Measurements from ENCODE around the gene CDCA7L. TPM values are rescaled to one million over a fixed set of nuclear protein-coding genes. Genes with fewer than 3 reads are reported as not detected.

CDCA7L gene
- total RNA-seq, 4 donors from 2014 or later, result 0.88 to 6.7 (median 1.8) TPM

DNA sequence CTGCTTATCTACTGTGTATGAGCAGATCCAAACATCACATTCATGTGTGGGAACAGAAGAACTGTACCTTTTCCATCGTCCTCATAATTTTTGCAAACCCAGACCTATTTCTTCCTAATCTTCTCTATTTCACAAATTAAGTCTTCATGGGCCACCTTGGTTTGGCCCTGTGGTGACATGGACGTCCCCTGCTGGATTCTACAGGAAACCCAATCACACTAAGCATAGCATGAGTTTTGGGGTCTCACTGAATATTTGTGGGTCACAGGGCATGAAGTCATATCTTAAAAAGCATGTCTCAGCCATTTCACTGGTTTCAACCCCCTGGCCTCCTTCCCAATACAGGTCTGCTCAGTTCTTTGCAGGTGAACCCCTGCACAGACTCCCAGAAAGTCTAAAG, 35.8 kb upstream of the CDCA7L start:
- H3K27ac ChIP-seq, result no peak overlapping the region
- DNase-seq (no peak), ATAC-seq (no peak)
- intact Hi-C loops (cut with DNase I; ENCODE audit: low total_unique reads), result no loop called here
- H3K4me3 ChIP-seq, result no peak overlapping the region
- H3K4me1 ChIP-seq, result no peaks in the 10 kb centered on the region
- no peaks in the 10 kb centered on the region for H3K9me3 ChIP-seq
- H3K36me3 ChIP-seq, result no peaks in the 10 kb centered on the region
- H3K27me3 ChIP-seq, result no peaks in the 10 kb centered on the region
- TF ChIP-seq, protein P1, sequence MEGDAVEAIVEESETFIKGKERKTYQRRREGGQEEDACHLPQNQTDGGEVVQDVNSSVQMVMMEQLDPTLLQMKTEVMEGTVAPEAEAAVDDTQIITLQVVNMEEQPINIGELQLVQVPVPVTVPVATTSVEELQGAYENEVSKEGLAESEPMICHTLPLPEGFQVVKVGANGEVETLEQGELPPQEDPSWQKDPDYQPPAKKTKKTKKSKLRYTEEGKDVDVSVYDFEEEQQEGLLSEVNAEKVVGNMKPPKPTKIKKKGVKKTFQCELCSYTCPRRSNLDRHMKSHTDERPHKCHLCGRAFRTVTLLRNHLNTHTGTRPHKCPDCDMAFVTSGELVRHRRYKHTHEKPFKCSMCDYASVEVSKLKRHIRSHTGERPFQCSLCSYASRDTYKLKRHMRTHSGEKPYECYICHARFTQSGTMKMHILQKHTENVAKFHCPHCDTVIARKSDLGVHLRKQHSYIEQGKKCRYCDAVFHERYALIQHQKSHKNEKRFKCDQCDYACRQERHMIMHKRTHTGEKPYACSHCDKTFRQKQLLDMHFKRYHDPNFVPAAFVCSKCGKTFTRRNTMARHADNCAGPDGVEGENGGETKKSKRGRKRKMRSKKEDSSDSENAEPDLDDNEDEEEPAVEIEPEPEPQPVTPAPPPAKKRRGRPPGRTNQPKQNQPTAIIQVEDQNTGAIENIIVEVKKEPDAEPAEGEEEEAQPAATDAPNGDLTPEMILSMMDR (IDR thresholded peaks at IDR 0.05 in 4 of 5, conservative IDR thresholded peaks at IDR 0.05 in 1 of 5), result no peak
- no peak for TF ChIP-seq POLR2A (IDR thresholded peaks at IDR 0.05)
- in situ Hi-C loops (cut with MboI; ENCODE audit: low sequenced_read_pairs in 4 of 4), result no loop called here

- H3K27me3 ChIP-seq, result no peaks in the 10 kb centered on the region
- H3K27ac ChIP-seq, result no peak overlapping the region
- H3K4me1 ChIP-seq, result no peaks in the 10 kb centered on the region
- intact Hi-C loops (cut with DNase I; ENCODE audit: low total_unique reads), result no loop called here
- TF ChIP-seq, protein P1 (IDR thresholded peaks at IDR 0.05 in 4 of 5, conservative IDR thresholded peaks at IDR 0.05 in 1 of 5), result no peak
- TF ChIP-seq POLR2A (IDR thresholded peaks at IDR 0.05), result no peak
- H3K4me3 ChIP-seq, result no peak overlapping the region
- H3K9me3 ChIP-seq, result no peaks in the 10 kb centered on the region
- DNase-seq (no peak), ATAC-seq (no peak)
- in situ Hi-C loops (cut with MboI; ENCODE audit: low sequenced_read_pairs in 4 of 4), result no loop called here
- no peaks in the 10 kb centered on the region for H3K36me3 ChIP-seq
Measured at GRCh38 chr7:21980926-21981500, 35.3 kb upstream of the CDCA7L start.

- intact Hi-C loops (cut with DNase I; ENCODE audit: low total_unique reads), result no loop called here
- no peak for TF ChIP-seq POLR2A (IDR thresholded peaks at IDR 0.05)
- TF ChIP-seq, protein P1 (IDR thresholded peaks at IDR 0.05 in 4 of 5, conservative IDR thresholded peaks at IDR 0.05 in 1 of 5), result no peak
- H3K36me3 ChIP-seq, result no peaks in the 10 kb centered on the region
- H3K9me3 ChIP-seq, result no peaks in the 10 kb centered on the region
- no peaks in the 10 kb centered on the region for H3K4me1 ChIP-seq
- DNase-seq (no peak), ATAC-seq (no peak)
- H3K27ac ChIP-seq, result no peak overlapping the region
- no peaks in the 10 kb centered on the region for H3K27me3 ChIP-seq
- in situ Hi-C loops (cut with MboI; ENCODE audit: low sequenced_read_pairs in 4 of 4), result no loop called here
- H3K4me3 ChIP-seq, result no peak overlapping the region
Measured at GRCh38 chr7:21972397-21972784, 26.7 kb upstream of the CDCA7L start.

GRCh38 chr7:21971780-21972396, 26.2 kb upstream of the CDCA7L start:
- TF ChIP-seq POLR2A (IDR thresholded peaks at IDR 0.05), result no peak
- TF ChIP-seq, protein P1 (IDR thresholded peaks at IDR 0.05 in 4 of 5, conservative IDR thresholded peaks at IDR 0.05 in 1 of 5), result no peak
- no peaks in the 10 kb centered on the region for H3K9me3 ChIP-seq
- H3K27me3 ChIP-seq, result no peaks in the 10 kb centered on the region
- ATAC-seq (no peak), DNase-seq (no peak)
- no peak overlapping the region for H3K27ac ChIP-seq
- intact Hi-C loops (cut with DNase I; ENCODE audit: low total_unique reads), result no loop called here
- no peaks in the 10 kb centered on the region for H3K4me1 ChIP-seq
- no peak overlapping the region for H3K4me3 ChIP-seq
- H3K36me3 ChIP-seq, result no peaks in the 10 kb centered on the region
- in situ Hi-C loops (cut with MboI; ENCODE audit: low sequenced_read_pairs in 4 of 4), result no loop called here

DNA sequence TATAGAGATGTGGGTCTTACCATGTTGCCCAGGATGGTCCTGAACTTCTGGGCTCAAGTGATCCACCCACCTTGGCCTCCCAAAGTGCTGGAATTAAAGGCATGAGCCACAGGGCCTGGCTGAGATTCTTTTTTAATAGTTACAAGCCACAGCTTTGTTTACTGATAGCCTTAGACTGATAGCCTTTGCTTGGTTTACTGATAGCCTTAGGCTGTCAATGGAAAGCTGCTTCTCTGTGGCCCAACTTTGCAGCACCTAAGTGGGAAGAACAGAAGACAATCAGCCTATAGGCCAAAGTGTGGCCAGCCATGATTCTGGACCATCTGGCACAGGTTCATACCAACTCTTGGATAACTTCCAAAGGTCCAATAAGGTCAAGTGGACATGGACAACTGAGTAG, 24.1 kb upstream of the CDCA7L start:
- in situ Hi-C loops (cut with MboI; ENCODE audit: low sequenced_read_pairs in 4 of 4), result no loop called here

More for the DNA sequence above, 24.1 kb upstream of the CDCA7L start:
- H3K4me3 ChIP-seq, result no peak overlapping the region
- TF ChIP-seq, protein P1 (IDR thresholded peaks at IDR 0.05 in 4 of 5, conservative IDR thresholded peaks at IDR 0.05 in 1 of 5), result no peak
- TF ChIP-seq POLR2A (IDR thresholded peaks at IDR 0.05), result no peak
- no peaks in the 10 kb centered on the region for H3K9me3 ChIP-seq
- no peak for ATAC-seq
- H3K36me3 ChIP-seq, result no peaks in the 10 kb centered on the region
- no peaks in the 10 kb centered on the region for H3K4me1 ChIP-seq
- no peak for DNase-seq
- H3K27ac ChIP-seq, result no peak overlapping the region
- intact Hi-C loops (cut with DNase I; ENCODE audit: low total_unique reads), result no loop called here
- H3K27me3 ChIP-seq, result no peaks in the 10 kb centered on the region

All from gastrocnemius medialis (tissue), 4 donors.